Tibial nerve (tissue), 4 donors: ENCODE data around the gene SHISA7. TPM values are rescaled to one million over a fixed set of nuclear protein-coding genes. Genes with fewer than 3 reads are reported as not detected.

ENCODE experiments used
- DNase-seq, 2 donors: peaks; one replicate each; pipeline ENCODE4 v3.0.0-alpha.2; 2019; ENCODE audit warnings: low spot score in 2 of 2
- H3K27ac ChIP-seq, 4 donors: fragments of 200-600 bp; sonication (generic) in 3 of 4; one replicate each; pipeline ENCODE4 v1.5.1; 2017 to 2019; ENCODE audit warnings: mild to moderate bottlenecking in 1 of 4
- H3K27me3 ChIP-seq, 2 donors: fragments of 200-600 bp; sonication (generic) in 1 of 2; one replicate each; pipeline versions ENCODE4 v1.5.1 to v1.6.0; 2017 to 2019
- H3K36me3 ChIP-seq, 3 donors: fragments of 200-600 bp; sonication (generic); one replicate each; pipeline ENCODE4 v1.5.1; 2018 to 2019
- H3K4me1 ChIP-seq, 4 donors: fragments of 200-600 bp; sonication (generic) in 3 of 4; one replicate each; pipeline ENCODE4 v1.5.1; 2017 to 2019
- H3K4me3 ChIP-seq, 4 donors: fragments of 200-600 bp; sonication (generic) in 3 of 4; one replicate each; pipeline ENCODE4 v1.5.1; 2017 to 2019; ENCODE audit warnings: mild to moderate bottlenecking in 1 of 4, moderate library complexity in 1 of 4
- H3K9me3 ChIP-seq, 4 donors: fragments of 200-600 bp; sonication (generic) in 3 of 4; one replicate each; pipeline ENCODE4 v1.5.1; 2017 to 2019
- CTCF ChIP-seq, 5 experiments: fragments of 200-600 bp in 3 of 5; fragments of 450-650 bp in 2 of 5; sonication (generic) in 3 of 5; IDR thresholded peaks; one replicate each; pipeline ENCODE4 v1.5.1; 2016 to 2019; ENCODE audit warnings: antibody characterized with exemption in 5 of 5, mild to moderate bottlenecking in 3 of 5, moderate library complexity in 2 of 5
- EP300 ChIP-seq, 2 donors: sonication (generic); formaldehyde crosslinking; IDR thresholded peaks; one replicate each; pipeline ENCODE4 v1.6.1; 2017; ENCODE audit warnings: antibody characterized with exemption in 2 of 2, mild to moderate bottlenecking in 1 of 2
- POLR2A ChIP-seq, 2 donors: fragments of 450-650 bp; IDR thresholded peaks; one replicate each; pipeline ENCODE4 v1.6.1; 2017; ENCODE audit warnings: antibody characterized with exemption in 2 of 2, mild to moderate bottlenecking in 2 of 2, moderate library complexity in 2 of 2
- WGBS, 2 donors: methylation state at CpG; one replicate each; pipeline ENCODE4 v1.1.5; 2018; 5-methylcytosine and 5-hydroxymethylcytosine counted together
- total RNA-seq, 4 donors: library from RNA; depleted of rRNA; stranded (reverse); fragments of >200 nt; gene quantifications; one replicate each; pipeline ENCODE4 v1.1.0, GENCODE V29; 2016

SHISA7 gene
- total RNA-seq, 4 donors from 2014 or later: 0.42 to 4.1 (median 2.0) TPM

- H3K27ac ChIP-seq: peak overlapping the region; percentile 69 to 97 (median 82)
- peaks cover 0 to 99% (median 39%) of the 10 kb centered on the region in 4 donors for H3K4me1 ChIP-seq
- no peaks in the 10 kb centered on the region for H3K9me3 ChIP-seq
- H3K27me3 ChIP-seq: no peaks in the 10 kb centered on the region
- H3K4me3 ChIP-seq: no peak overlapping the region
- DNase-seq: no peak
- WGBS, 2 donors: 71 to 73% methylated on average over 8 to 15 of the region's 21 CpGs
- no peaks in the 10 kb centered on the region for H3K36me3 ChIP-seq
- TF ChIP-seq CTCF (IDR thresholded peaks at IDR 0.05) (no peak), EP300 (IDR thresholded peaks at IDR 0.05) (no peak), POLR2A (IDR thresholded peaks at IDR 0.05) (no peak)
Measured at GRCh38 chr19:55489711-55490477, 46.8 kb upstream of the SHISA7 start.

DNA sequence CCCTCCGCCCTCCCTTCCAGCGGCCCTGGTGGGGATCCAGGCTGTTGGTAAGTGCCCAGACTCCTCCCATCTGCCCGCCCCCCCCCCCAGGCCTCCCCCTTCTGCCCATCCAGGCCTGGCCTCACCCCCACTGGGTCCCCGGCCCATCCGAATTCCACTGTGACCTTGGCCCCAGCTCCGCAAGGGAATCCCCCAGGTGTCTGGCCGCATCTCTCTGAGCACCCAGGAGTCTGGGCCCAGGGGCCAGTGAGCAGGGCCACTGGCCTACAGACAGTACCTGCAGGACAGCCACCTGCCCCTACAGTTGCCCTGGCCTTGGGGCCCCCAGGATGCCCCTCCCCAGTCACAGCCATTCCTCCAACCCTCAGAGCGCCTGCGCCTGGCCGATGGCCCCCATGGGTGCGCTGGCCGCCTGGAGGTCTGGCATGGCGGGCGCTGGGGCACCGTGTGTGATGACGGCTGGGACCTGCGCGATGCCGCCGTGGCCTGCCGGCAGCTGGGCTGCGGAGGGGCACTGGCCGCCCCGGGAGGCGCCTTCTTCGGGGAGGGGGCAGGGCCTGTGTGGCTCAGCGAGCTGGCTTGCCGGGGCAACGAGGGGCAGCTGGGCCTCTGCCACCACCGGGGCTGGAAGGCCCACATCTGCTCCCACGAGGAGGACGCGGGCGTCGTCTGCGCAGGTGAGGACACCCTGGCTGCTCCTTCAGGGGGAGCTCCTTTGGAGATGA, 46.0 kb upstream of the SHISA7 start:
- Histone ChIP-seq H3K9me3 (no peaks in the 10 kb centered on the region), H3K4me3 (no peak overlapping the region), H3K27ac (peak overlapping the region; percentile 69 to 97 (median 82)), H3K4me1 (peaks cover 0 to 99% (median 46%) of the 10 kb centered on the region in 4 donors), H3K36me3 (no peaks in the 10 kb centered on the region), H3K27me3 (no peaks in the 10 kb centered on the region)
- no peak for TF ChIP-seq EP300 (IDR thresholded peaks at IDR 0.05)
- TF ChIP-seq POLR2A (IDR thresholded peaks at IDR 0.05): no peak
- TF ChIP-seq CTCF (IDR thresholded peaks at IDR 0.05): no peak
- DNase-seq: no peak
- WGBS, 2 donors: 69% methylated on average over 24 of the region's 36 CpGs; no CpG with 5 or more reads in 1 of the 2 donors

DNA sequence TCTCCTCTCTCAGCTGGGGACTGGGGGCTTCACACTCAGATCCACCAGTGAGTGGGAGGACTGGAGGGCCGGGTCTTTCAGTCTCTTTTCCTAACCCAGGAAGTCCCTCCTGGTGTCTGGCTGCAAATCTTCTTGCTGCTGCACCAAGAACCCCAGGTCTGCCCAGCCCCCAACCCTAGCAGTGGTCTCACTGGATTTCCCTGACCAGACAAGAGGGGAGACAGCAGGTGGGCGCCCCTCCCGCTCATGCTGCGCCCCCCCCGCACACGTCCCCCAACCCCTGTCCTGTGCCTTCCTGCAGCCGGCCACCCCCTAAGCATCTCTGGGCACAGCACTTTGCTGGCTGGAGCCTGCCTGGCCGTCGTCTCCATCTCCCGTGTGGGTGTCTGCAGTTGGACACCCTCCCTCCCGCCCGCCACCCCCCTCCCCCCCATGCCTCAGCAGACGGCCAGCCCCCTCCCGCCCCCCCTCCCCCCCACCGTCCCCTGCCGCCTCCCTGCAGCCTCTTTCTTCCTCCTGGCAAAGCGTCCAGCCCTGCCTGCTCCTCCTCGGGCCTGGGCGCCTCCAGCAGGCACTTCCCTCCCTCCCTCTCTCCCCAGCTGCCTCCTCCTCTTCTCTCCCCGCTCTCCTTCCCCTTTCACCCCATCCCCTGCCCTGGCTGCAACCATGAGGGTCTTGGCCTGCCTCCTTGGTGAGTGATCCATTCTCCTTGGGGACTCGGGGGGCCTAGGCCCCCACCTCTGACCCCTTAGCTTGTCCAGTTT, 45.0 kb upstream of the SHISA7 start, which contains the start of gene SSC5D:
SSC5D (plus strand) TSS at position 513 of the 764 bp plus-strand sequence; CDS start at position 667, 154 bp downstream.
- TF ChIP-seq EP300 (IDR thresholded peaks at IDR 0.05): no peak
- TF ChIP-seq POLR2A (IDR thresholded peaks at IDR 0.05): no peak
- no peak for TF ChIP-seq CTCF (IDR thresholded peaks at IDR 0.05)
- Histone ChIP-seq H3K36me3 (peaks cover 0 to 8% (median 0%) of the 10 kb centered on the region in 3 donors), H3K9me3 (no peaks in the 10 kb centered on the region), H3K4me1 (peaks cover 0 to 92% (median 45%) of the 10 kb centered on the region in 4 donors), H3K27ac (peak within 1 kb of the TSS; percentile 71 to 97 (median 90)), H3K4me3 (no peak within 1 kb of the TSS), H3K27me3 (no peaks in the 10 kb centered on the region)
- 4 to 12% methylated on average over 10 to 20 of the region's 21 CpGs for WGBS, 2 donors
- DNase-seq: no peak

DNA sequence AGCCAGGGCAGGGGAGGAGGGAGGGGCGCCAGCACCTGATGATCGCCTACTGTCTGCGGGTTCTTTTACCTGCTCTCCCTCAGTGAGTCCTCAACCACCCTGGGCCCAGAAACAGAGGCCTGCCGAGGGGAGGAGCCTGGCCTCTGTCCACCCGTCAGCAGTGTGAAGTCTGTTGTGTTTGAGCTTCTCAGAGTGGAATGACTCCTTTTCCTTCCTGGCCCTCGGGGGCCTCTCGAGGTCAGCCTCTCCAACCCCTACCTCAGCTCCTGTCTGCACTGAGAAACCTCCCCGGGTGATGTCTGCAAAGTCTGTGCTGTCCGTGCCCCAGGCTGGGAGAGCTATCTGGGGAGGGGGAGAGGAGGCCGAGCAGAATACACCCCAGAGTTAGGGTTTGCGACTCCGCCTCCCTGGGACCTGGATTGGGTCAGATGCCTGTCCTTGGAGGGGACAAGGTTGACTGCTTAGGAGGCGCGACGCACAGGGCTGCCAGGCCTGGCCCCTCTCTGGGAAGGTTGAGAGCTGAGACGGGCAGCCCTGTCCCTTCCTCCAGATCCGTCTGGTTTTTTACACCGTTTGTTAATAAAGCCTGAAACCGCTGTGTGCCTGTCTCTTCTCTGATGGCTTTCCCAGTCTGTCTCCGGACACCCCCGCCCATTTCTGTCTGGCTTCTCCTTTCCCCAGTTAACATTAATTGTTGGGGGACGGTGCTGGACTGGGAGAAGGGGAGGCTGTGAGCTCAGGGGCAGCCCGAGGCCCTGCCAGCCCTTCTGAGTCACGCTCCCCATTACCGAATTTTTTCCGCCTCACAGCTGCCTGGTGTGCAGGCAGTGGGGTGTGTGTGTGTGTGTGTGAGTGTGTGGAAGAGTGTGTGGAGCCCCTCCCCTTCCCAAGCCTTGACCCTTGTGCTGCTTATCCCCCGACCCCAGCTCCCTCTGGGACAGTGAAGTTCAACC, 44.1 kb upstream of the SHISA7 start:
- peak; percentile 57 to 74 for DNase-seq
- H3K4me1 ChIP-seq: peaks cover 0 to 85% (median 45%) of the 10 kb centered on the region in 4 donors
- H3K27ac ChIP-seq: peak overlapping the region; percentile 68 to 97 (median 90)
- no peaks in the 10 kb centered on the region for H3K27me3 ChIP-seq
- H3K4me3 ChIP-seq: no peak overlapping the region
- H3K36me3 ChIP-seq: peaks cover 0 to 16% (median 0%) of the 10 kb centered on the region in 3 donors
- WGBS, 2 donors: 20 to 24% methylated on average over 18 to 26 of the region's 27 CpGs
- H3K9me3 ChIP-seq: no peaks in the 10 kb centered on the region
- TF ChIP-seq EP300 (IDR thresholded peaks at IDR 0.05): peak in 1 of 2 donors; percentile 46
- TF ChIP-seq CTCF (IDR thresholded peaks at IDR 0.05): no peak
- TF ChIP-seq POLR2A (IDR thresholded peaks at IDR 0.05): peak in 1 of 2 donors; percentile 5
